ENCODE results near the gene BPIFB2. TPM values are rescaled to one million over a fixed set of nuclear protein-coding genes. Genes with fewer than 3 reads are reported as not detected.

Gene BPIFB2
- total and polyA plus RNA-seq, 10 of the 15 experiments (the other 5 are each of a cell fraction or from before 2014, with no cell fraction given) = not detected

- no peak for TF ChIP-seq ATF2 (IDR thresholded peaks at IDR 0.05; ENCODE audit: low read length)
- no peak for TF ChIP-seq HDAC2 (IDR thresholded peaks at IDR 0.05)
- TF ChIP-seq, protein P1, sequence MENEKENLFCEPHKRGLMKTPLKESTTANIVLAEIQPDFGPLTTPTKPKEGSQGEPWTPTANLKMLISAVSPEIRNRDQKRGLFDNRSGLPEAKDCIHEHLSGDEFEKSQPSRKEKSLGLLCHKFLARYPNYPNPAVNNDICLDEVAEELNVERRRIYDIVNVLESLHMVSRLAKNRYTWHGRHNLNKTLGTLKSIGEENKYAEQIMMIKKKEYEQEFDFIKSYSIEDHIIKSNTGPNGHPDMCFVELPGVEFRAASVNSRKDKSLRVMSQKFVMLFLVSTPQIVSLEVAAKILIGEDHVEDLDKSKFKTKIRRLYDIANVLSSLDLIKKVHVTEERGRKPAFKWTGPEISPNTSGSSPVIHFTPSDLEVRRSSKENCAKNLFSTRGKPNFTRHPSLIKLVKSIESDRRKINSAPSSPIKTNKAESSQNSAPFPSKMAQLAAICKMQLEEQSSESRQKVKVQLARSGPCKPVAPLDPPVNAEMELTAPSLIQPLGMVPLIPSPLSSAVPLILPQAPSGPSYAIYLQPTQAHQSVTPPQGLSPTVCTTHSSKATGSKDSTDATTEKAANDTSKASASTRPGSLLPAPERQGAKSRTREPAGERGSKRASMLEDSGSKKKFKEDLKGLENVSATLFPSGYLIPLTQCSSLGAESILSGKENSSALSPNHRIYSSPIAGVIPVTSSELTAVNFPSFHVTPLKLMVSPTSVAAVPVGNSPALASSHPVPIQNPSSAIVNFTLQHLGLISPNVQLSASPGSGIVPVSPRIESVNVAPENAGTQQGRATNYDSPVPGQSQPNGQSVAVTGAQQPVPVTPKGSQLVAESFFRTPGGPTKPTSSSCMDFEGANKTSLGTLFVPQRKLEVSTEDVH (IDR thresholded peaks at IDR 0.05; ENCODE audit: low read depth, partially characterized antibody) = no peak
Measured at GRCh38 chr20:32997431-32997830, 10.1 kb upstream of the BPIFB2 start (continued).

DNA sequence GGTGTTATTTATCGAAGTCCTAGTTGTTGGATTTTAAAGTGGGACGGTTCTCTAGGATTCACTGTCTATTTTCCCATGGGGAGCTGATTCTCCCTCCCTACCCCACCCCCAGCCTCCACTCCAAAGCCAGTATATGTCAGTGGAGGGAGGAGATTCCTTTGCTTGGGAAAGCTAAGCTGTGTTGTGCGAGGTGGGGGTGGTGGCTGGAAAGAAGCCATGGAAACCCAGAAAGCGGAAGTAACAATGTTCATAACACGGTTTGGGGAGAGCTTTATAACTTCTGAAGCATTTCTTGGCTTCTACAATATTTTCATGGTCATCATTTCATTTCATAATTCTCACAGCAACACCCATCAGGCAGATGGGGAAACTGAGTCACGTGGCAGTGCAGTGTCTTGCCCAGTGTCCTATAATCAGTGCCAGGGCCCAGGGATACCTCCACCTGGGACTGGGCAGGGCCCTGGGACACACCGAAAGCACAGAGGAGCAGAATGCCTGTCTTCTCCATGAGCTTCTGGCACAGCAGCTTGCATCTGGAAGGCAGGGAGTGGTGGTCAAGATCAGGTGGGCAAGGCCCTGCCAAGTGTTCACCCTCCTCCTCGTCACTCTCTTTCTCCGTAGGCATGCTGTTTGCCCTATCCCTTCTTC is 7.8 kb upstream of the BPIFB2 start:
- ChIA-PET RAD21 (ENCODE audit: unreplicated experiment) (interaction anchor here (1.4 kb wide), 1 partner anchor 54 kb away, joined by 3 read pairs; no protein-coding TSS in a partner anchor), SMC1A (ENCODE audit: uncharacterized antibody, unreplicated experiment) (no interaction called here), POLR2A (no interaction called here), CTCF (interaction anchor here (0.6 to 1.8 kb wide), 5 partner anchors 12 to 349 kb away, joined by 3 read pairs; no protein-coding TSS in a partner anchor)
- H3K9ac ChIP-seq (ENCODE audit: control insufficient read depth, insufficient read depth, low read length) = no peak overlapping the region
- BruUV-seq (replicated peaks) = no TSS peak
- H3K4me2 ChIP-seq (ENCODE audit: control insufficient read depth, insufficient read depth) = no peak overlapping the region
- H3K27me3 ChIP-seq (replicated peaks in 1 of 2; ENCODE audit: control insufficient read depth in 2 of 2, insufficient read depth in 2 of 2, low read length in 1 of 2) = no peaks in the 10 kb centered on the region
- no peak overlapping the region for H3K4me3 ChIP-seq
- DNase-seq (ENCODE audit: low read depth, low spot score) = no peak
- WGBS (ENCODE audit: insufficient coverage, insufficient replicate concordance, low lambda C conversion rate, missing lambda C conversion rate) = 41% methylated on average over 9 of the region's 9 CpGs
- no peaks in the 10 kb centered on the region for H3K36me3 ChIP-seq (ENCODE audit: control insufficient read depth in 2 of 2, insufficient read depth in 2 of 2, low read length in 1 of 2)
- no peak for FAIRE-seq
- H4K20me1 ChIP-seq (ENCODE audit: control insufficient read depth, insufficient read depth) = no peaks in the 10 kb centered on the region
- no peaks in the 10 kb centered on the region for H3K79me2 ChIP-seq (ENCODE audit: control insufficient read depth, insufficient read depth, low read length)
- ATAC-seq = no peak
- intact Hi-C loops (cut with micrococcal nuclease; ENCODE audit: unreplicated experiment) = no loop called here
- H2AFZ ChIP-seq (ENCODE audit: control insufficient read depth, low read depth, low read length) = no peak overlapping the region
- H3K4me1 ChIP-seq (ENCODE audit: control insufficient read depth, insufficient read depth, low read length) = no peaks in the 10 kb centered on the region
- no peak overlapping the region for H3K27ac ChIP-seq (ENCODE audit: control insufficient read depth, insufficient read depth)
- H3K9me3 ChIP-seq (replicated peaks; ENCODE audit: control insufficient read depth, insufficient read depth, low read length) = no peaks in the 10 kb centered on the region
- in situ Hi-C loops (cut with MboI) = no loop called here
- TF ChIP-seq SRF (IDR thresholded peaks at IDR 0.05; ENCODE audit: low read depth in 2 of 2, low read length in 2 of 2) = no peak
- TF ChIP-seq RCOR1 (conservative IDR thresholded peaks at IDR 0.05; ENCODE audit: low read depth, low read length) = no peak
- no peak for TF ChIP-seq GABPA (IDR thresholded peaks at IDR 0.05; ENCODE audit: low read depth)
- no peak for TF ChIP-seq FOS (IDR thresholded peaks at IDR 0.05; ENCODE audit: borderline replicate concordance, extremely low read depth, insufficient read length)
- no peak for TF ChIP-seq JUND (IDR thresholded peaks at IDR 0.05; ENCODE audit: low read depth, low read length)
- TF ChIP-seq POLR2AphosphoS5 (IDR thresholded peaks at IDR 0.05; ENCODE audit: low read length) = no peak
- no peak for TF ChIP-seq YBX1 (IDR thresholded peaks at IDR 0.05)
- no peak for TF ChIP-seq RFX5 (IDR thresholded peaks at IDR 0.05; ENCODE audit: low read depth, low read length)
- no peak for TF ChIP-seq MEF2A (IDR thresholded peaks at IDR 0.05; ENCODE audit: insufficient read depth, low read depth, low read length)
- TF ChIP-seq IRF4 (IDR thresholded peaks at IDR 0.05; ENCODE audit: low read depth, low read length) = no peak
- TF ChIP-seq, protein P2, sequence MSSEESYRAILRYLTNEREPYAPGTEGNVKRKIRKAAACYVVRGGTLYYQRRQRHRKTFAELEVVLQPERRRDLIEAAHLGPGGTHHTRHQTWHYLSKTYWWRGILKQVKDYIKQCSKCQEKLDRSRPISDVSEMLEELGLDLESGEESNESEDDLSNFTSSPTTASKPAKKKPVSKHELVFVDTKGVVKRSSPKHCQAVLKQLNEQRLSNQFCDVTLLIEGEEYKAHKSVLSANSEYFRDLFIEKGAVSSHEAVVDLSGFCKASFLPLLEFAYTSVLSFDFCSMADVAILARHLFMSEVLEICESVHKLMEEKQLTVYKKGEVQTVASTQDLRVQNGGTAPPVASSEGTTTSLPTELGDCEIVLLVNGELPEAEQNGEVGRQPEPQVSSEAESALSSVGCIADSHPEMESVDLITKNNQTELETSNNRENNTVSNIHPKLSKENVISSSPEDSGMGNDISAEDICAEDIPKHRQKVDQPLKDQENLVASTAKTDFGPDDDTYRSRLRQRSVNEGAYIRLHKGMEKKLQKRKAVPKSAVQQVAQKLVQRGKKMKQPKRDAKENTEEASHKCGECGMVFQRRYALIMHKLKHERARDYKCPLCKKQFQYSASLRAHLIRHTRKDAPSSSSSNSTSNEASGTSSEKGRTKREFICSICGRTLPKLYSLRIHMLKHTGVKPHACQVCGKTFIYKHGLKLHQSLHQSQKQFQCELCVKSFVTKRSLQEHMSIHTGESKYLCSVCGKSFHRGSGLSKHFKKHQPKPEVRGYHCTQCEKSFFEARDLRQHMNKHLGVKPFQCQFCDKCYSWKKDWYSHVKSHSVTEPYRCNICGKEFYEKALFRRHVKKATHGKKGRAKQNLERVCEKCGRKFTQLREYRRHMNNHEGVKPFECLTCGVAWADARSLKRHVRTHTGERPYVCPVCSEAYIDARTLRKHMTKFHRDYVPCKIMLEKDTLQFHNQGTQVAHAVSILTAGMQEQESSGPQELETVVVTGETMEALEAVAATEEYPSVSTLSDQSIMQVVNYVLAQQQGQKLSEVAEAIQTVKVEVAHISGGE (CRISPR knock-in tag; IDR thresholded peaks at IDR 0.05) = no peak
- TF ChIP-seq, protein P3, sequence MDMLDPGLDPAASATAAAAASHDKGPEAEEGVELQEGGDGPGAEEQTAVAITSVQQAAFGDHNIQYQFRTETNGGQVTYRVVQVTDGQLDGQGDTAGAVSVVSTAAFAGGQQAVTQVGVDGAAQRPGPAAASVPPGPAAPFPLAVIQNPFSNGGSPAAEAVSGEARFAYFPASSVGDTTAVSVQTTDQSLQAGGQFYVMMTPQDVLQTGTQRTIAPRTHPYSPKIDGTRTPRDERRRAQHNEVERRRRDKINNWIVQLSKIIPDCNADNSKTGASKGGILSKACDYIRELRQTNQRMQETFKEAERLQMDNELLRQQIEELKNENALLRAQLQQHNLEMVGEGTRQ (IDR thresholded peaks at IDR 0.05; ENCODE audit: borderline replicate concordance, low read depth, low read length) = no peak

All from GM12878 (cell line).